HAP-1 (cell line): ENCODE data around the gene MXRA5.
"Not testable (repeated sequence)": the region's sequence is repeated elsewhere in the genome, so short reads cannot be mapped to it uniquely, and the experiment has no call there.

ENCODE experiments used
- DNase-seq, 2 experiments: peaks; one replicate each; pipeline ENCODE4 v3.0.0-alpha.2; 2016 to 2020; ENCODE audit warnings: low spot score in 2 of 2
- H3K27me3 ChIP-seq: fragments of 250-450 bp; sonication (Bioruptor Pico); 2 replicates; pipeline ENCODE4 v1.5.1; 2020; ENCODE audit warnings: low read depth, mild to moderate bottlenecking, moderate library complexity
- H3K36me3 ChIP-seq: fragments of 250-450 bp; sonication (Bioruptor Pico); replicated peaks from 2 replicates; pipeline ENCODE4 v1.5.1; 2020; ENCODE audit warnings: mild to moderate bottlenecking
- H3K4me1 ChIP-seq: fragments of 250-450 bp; sonication (Bioruptor Pico); 2 replicates; pipeline ENCODE4 v1.5.1; 2020; ENCODE audit warnings: mild to moderate bottlenecking
- H3K4me3 ChIP-seq: fragments of 250-450 bp; sonication (Bioruptor Pico); 2 replicates; pipeline ENCODE4 v1.5.1; 2020; ENCODE audit warnings: mild to moderate bottlenecking, moderate library complexity
- H3K9me3 ChIP-seq: fragments of 250-450 bp; sonication (Bioruptor Pico); 2 replicates; pipeline ENCODE4 v1.5.1; 2020; ENCODE audit warnings: mild to moderate bottlenecking, moderate library complexity
- in situ Hi-C: fragments of 300-500 bp; cut with MboI; formaldehyde crosslinking; loops from 3 replicates; pipeline ENCODE4 v1.14.3; 2020; ENCODE audit warnings: low sequenced_read_pairs, inconsistent platforms, mixed read lengths

The MXRA5 gene, protein sequence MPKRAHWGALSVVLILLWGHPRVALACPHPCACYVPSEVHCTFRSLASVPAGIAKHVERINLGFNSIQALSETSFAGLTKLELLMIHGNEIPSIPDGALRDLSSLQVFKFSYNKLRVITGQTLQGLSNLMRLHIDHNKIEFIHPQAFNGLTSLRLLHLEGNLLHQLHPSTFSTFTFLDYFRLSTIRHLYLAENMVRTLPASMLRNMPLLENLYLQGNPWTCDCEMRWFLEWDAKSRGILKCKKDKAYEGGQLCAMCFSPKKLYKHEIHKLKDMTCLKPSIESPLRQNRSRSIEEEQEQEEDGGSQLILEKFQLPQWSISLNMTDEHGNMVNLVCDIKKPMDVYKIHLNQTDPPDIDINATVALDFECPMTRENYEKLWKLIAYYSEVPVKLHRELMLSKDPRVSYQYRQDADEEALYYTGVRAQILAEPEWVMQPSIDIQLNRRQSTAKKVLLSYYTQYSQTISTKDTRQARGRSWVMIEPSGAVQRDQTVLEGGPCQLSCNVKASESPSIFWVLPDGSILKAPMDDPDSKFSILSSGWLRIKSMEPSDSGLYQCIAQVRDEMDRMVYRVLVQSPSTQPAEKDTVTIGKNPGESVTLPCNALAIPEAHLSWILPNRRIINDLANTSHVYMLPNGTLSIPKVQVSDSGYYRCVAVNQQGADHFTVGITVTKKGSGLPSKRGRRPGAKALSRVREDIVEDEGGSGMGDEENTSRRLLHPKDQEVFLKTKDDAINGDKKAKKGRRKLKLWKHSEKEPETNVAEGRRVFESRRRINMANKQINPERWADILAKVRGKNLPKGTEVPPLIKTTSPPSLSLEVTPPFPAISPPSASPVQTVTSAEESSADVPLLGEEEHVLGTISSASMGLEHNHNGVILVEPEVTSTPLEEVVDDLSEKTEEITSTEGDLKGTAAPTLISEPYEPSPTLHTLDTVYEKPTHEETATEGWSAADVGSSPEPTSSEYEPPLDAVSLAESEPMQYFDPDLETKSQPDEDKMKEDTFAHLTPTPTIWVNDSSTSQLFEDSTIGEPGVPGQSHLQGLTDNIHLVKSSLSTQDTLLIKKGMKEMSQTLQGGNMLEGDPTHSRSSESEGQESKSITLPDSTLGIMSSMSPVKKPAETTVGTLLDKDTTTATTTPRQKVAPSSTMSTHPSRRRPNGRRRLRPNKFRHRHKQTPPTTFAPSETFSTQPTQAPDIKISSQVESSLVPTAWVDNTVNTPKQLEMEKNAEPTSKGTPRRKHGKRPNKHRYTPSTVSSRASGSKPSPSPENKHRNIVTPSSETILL (N-terminal part only)

GRCh38 chrX:3346501-3347259 is at the start of gene MXRA5:
Gene MXRA5 (minus strand): TSS chrX:3346652. CDS start chrX:3343833, 2,819 bp downstream.
- Histone ChIP-seq H3K36me3 (no peaks in the 10 kb centered on the region), H3K4me1 (no peaks in the 10 kb centered on the region), H3K27me3 (no peaks in the 10 kb centered on the region), H3K4me3 (no peak within 1 kb of the TSS), H3K9me3 (no peaks in the 10 kb centered on the region)
- DNase-seq = no peak
- in situ Hi-C loops = no loop called here

DNA sequence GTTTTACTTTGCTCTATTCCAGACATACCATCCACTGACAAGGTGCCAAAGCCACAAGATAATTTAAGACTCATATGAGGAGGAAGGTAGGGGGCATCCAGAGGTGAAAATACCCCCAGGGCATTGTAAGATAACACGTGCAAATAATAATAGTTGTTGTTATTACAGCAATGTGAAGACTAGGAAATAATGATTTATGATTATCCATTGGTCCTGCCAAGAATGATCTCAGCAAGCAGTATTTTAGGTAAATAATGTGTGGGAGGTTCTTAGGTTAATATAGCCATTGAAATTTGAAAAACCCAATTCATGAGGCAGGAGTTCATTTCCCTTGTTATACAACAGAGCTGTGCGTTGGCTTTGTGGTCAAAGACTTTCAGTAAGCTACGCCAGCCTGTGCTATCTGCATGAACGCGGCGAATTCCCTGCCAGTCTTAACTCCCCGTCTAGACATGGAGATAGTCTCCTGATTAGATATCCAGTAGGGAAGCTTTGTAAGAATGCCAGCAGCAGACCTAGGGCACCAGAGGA is 47.2 kb upstream of the MXRA5 start:
- Histone ChIP-seq H3K36me3 (no peaks in the 10 kb centered on the region), H3K4me1 (no peaks in the 10 kb centered on the region), H3K9me3 (no peaks in the 10 kb centered on the region), H3K27me3 (no peaks in the 10 kb centered on the region), H3K4me3 (no peak overlapping the region)
- in situ Hi-C loops = no loop called here
- no peak for DNase-seq

DNA sequence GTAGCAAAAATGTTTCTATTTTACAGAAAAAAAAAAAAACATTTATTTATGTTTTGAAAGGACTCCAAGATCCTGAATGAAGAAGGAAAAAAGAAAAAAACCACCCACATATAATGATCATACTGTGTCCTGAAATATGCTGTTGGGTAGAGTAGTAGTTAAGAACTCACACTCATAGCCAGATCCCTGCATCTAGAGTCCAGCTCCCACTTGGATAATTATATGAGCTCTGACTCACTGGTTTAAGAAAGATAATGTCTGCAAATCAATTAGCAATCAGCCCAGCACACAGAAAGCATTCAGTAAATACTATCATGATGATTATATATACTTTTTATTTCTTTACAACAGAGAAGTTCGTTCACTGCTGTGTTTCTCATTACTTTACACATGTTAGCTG is 46.7 kb upstream of the MXRA5 start:
- H3K36me3 ChIP-seq = no peaks in the 10 kb centered on the region
- DNase-seq = no peak
- H3K9me3 ChIP-seq = no peaks in the 10 kb centered on the region
- no peaks in the 10 kb centered on the region for H3K27me3 ChIP-seq
- H3K4me3 ChIP-seq = no peak overlapping the region
- in situ Hi-C loops = no loop called here
- no peaks in the 10 kb centered on the region for H3K4me1 ChIP-seq

DNA sequence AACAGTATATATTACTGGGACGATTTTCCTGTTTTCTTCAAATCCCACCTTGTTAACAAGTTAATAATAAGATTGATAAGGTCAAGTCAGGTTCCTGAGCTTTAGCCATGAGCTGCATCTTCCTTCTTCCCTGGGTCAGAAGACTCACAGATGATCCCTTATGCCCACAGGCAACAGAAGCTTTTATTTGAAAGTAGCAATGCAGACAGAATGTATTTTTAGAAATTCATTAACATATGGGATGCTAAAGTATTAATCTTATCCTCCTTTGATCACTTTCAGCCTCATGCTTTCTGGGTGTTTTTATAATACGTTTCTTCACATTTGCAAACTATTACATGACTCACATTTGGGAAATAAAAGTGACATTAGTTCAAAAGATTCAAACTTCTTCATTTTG is 42.0 kb upstream of the MXRA5 start:
- in situ Hi-C loops = no loop called here
- no peak for DNase-seq
- H3K36me3 ChIP-seq = no peaks in the 10 kb centered on the region
- H3K9me3 ChIP-seq = no peaks in the 10 kb centered on the region
- no peaks in the 10 kb centered on the region for H3K27me3 ChIP-seq
- H3K4me1 ChIP-seq = no peaks in the 10 kb centered on the region
- H3K4me3 ChIP-seq = no peak overlapping the region

GRCh38 chrX:3384327-3384726 is 37.9 kb upstream of the MXRA5 start:
- H3K36me3 ChIP-seq = no peaks in the 10 kb centered on the region
- H3K4me1 ChIP-seq = no peaks in the 10 kb centered on the region
- in situ Hi-C loops = no loop called here
- no peaks in the 10 kb centered on the region for H3K27me3 ChIP-seq
- DNase-seq = no peak
- no peaks in the 10 kb centered on the region for H3K9me3 ChIP-seq
- no peak overlapping the region for H3K4me3 ChIP-seq

- Histone ChIP-seq H3K4me1 (no peaks in the 10 kb centered on the region), H3K27me3 (no peaks in the 10 kb centered on the region), H3K36me3 (no peaks in the 10 kb centered on the region), H3K9me3 (no peaks in the 10 kb centered on the region), H3K4me3 (no peak overlapping the region)
- in situ Hi-C loops = no loop called here
- no peak for DNase-seq
Observed at GRCh38 chrX:3380603-3381002, 34.2 kb upstream of the MXRA5 start.

DNA sequence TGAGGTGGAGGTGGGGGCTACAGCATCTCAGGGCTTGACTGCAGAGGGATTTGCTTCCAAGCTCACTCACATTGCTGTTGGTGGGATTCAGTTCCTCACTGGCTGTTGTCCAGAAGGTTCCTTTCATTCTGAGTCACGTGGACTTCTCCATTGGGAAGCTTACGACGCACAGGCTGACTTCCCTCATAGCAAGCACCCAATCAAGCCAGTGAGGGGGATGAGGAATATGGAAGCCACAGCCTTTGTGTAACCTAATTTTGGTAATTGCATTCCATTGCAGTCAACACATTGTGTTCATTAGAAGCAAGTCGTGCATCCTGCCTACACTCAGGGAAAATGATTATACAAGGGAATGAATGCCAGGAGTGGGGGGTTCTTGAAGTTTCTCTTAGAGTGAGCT is 32.7 kb upstream of the MXRA5 start:
- Histone ChIP-seq H3K36me3 (no peaks in the 10 kb centered on the region), H3K4me1 (no peaks in the 10 kb centered on the region), H3K27me3 (no peaks in the 10 kb centered on the region), H3K4me3 (no peak overlapping the region), H3K9me3 (no peaks in the 10 kb centered on the region)
- DNase-seq = no peak
- in situ Hi-C loops = no loop called here

DNA sequence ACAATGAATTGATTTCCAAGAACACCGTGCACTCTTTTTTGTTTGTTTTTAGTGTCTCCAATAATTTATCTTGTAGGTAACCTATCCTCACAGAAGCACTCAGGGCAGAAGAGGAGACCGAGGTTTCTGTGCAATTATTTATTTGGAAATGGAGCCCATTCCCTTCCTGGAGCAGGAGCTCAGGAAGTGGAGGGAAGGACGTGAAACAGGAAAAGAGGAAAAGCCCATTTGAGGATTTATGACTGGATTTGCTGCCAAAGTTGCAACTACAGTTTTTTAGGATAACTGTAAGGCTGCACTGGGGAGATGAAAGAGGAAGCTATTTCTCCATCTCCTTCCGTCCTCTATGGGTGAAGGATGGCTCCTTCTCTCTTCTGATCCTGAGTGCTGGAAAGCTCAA is 31.7 kb upstream of the MXRA5 start:
- in situ Hi-C loops = no loop called here

GRCh38 chrX:3377560-3377959 is 31.1 kb upstream of the MXRA5 start:
- in situ Hi-C loops = no loop called here
- Histone ChIP-seq H3K36me3 (no peaks in the 10 kb centered on the region), H3K4me1 (no peaks in the 10 kb centered on the region), H3K9me3 (no peaks in the 10 kb centered on the region), H3K4me3 (no peak overlapping the region), H3K27me3 (no peaks in the 10 kb centered on the region)
- no peak for DNase-seq

More for the DNA sequence above, 31.7 kb upstream of the MXRA5 start:
- H3K27me3 ChIP-seq = no peaks in the 10 kb centered on the region
- H3K9me3 ChIP-seq = no peaks in the 10 kb centered on the region
- no peak for DNase-seq
- H3K4me1 ChIP-seq = no peaks in the 10 kb centered on the region
- H3K4me3 ChIP-seq = no peak overlapping the region
- H3K36me3 ChIP-seq = no peaks in the 10 kb centered on the region

GRCh38 chrX:3375878-3376508 is 29.5 kb upstream of the MXRA5 start:
- in situ Hi-C loops, H3K9me3 ChIP-seq, H3K4me1 ChIP-seq, H3K36me3 ChIP-seq, H3K27me3 ChIP-seq, DNase-seq, H3K4me3 ChIP-seq: not testable (repeated sequence)

GRCh38 chrX:3374108-3374800 is 27.8 kb upstream of the MXRA5 start:
- in situ Hi-C loops = no loop called here
- Histone ChIP-seq H3K36me3 (no peaks in the 10 kb centered on the region), H3K9me3 (no peaks in the 10 kb centered on the region), H3K27me3 (no peaks in the 10 kb centered on the region), H3K4me1 (no peaks in the 10 kb centered on the region), H3K4me3 (no peak overlapping the region)
- no peak for DNase-seq

DNA sequence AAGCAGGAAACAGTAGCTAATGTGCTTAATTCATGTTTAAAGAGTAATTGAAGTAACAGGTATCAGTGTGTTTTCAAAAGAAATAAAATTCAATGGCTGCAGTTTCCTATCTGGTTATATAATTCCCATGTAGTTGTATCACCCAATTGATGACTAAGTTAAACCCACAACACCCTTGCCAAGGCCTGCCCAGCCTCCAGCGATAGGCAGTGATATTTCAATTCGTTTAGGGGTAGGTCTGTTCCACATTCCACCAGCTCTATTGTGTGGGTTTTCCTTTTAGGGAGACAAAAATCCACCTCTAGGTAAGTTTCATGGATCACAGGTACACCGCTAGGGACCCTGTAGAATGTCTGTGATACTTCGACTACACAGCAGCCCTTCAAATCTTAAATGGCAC is 24.7 kb upstream of the MXRA5 start:
- Histone ChIP-seq H3K36me3 (no peaks in the 10 kb centered on the region), H3K9me3 (no peaks in the 10 kb centered on the region)
- in situ Hi-C loops = no loop called here

More for the DNA sequence above, 24.7 kb upstream of the MXRA5 start:
- Histone ChIP-seq H3K4me1 (no peaks in the 10 kb centered on the region), H3K27me3 (no peaks in the 10 kb centered on the region), H3K4me3 (no peak overlapping the region)
- no peak for DNase-seq
